ENCODE measurements around the gene MFSD12. TPM values are rescaled to one million over a fixed set of nuclear protein-coding genes. Genes with fewer than 3 reads are reported as not detected.

MFSD12 gene
- total RNA-seq, 3 donors from 2014 or later = 25.0 to 43.6 (median 36.8) TPM

DNA sequence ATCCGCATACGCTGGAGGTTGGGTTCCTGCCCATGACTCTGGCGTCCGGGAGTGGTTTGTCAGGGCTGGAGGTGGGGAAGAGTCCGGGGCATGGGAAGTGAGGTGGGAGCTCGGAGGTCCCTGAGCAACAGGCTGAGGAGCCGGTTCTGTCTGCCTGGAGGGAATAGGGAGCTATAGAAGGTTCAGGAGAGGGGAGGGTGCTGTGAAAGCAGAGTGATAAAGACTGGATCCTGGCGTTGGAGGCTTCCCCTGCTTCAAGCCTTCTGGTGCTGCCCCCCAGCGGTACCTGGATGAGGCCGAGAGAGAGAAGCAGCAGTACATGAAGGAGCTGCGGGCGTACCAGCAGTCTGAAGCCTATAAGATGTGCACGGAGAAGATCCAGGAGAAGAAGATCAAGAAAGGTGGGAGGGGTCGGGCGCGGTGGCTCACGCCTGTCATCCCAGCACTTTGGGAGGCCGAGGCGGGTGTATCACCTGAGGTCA is 17.9 kb upstream of the MFSD12 start:
- ATAC-seq (no peak), DNase-seq (peak in 1 of 3 donors; percentile 36)
- H3K9me3 ChIP-seq = no peaks in the 10 kb centered on the region
- peaks cover 32% of the 10 kb centered on the region for H3K4me1 ChIP-seq (ENCODE audit: low read depth)
- H3K36me3 ChIP-seq (ENCODE audit: low read depth) = no peaks in the 10 kb centered on the region
- no peak for TF ChIP-seq CTCF (IDR thresholded peaks at IDR 0.05)
- H3K4me3 ChIP-seq = no peak overlapping the region
- intact Hi-C loops (cut with DNase I, micrococcal nuclease) = no loop called here

DNA sequence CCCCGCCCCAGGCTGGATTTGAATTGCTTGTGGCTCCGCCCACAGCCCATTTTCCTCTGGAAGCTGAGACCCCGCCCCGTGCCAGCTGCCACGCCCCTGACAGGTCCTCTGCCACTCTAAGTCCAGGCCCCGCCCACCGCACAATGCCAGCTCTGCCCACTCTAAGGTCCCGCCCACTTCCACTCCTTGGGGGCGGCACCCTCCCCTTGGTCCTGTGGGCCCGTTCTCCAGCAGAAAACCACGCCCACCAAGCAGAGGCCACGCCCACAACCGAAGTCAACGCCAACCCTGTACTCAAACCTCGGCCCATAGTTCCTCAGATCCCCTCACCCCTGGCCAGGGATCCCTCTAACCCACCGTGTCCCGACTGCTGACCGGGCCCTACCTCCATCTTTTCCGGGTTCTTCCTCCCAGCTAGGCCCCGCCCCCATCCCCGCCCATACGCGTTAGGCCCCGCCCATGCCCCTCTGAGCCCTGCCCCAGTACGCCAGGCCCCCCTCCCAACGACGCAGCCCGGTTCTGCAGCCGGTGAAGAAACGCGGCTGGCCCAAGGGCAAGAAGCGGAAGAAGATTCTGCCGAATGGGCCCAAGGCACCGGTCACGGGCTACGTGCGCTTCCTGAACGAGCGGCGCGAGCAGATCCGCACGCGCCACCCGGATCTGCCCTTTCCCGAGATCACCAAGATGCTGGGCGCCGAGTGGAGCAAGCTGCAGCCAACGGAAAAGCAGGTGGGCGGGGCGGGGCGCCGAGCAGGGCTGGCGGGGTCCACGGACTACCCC is 16.7 kb upstream of the MFSD12 start:
- TF ChIP-seq CTCF (IDR thresholded peaks at IDR 0.05) = no peak
- intact Hi-C loops (cut with DNase I, micrococcal nuclease) = no loop called here
- H3K9me3 ChIP-seq = no peaks in the 10 kb centered on the region
- peak; percentile 70 for ATAC-seq
- peaks cover 35% of the 10 kb centered on the region for H3K4me1 ChIP-seq (ENCODE audit: low read depth)
- no peaks in the 10 kb centered on the region for H3K36me3 ChIP-seq (ENCODE audit: low read depth)
- H3K4me3 ChIP-seq = peak overlapping the region; percentile 91
- peak; percentile 96 to 98 (median 98) for DNase-seq

DNA sequence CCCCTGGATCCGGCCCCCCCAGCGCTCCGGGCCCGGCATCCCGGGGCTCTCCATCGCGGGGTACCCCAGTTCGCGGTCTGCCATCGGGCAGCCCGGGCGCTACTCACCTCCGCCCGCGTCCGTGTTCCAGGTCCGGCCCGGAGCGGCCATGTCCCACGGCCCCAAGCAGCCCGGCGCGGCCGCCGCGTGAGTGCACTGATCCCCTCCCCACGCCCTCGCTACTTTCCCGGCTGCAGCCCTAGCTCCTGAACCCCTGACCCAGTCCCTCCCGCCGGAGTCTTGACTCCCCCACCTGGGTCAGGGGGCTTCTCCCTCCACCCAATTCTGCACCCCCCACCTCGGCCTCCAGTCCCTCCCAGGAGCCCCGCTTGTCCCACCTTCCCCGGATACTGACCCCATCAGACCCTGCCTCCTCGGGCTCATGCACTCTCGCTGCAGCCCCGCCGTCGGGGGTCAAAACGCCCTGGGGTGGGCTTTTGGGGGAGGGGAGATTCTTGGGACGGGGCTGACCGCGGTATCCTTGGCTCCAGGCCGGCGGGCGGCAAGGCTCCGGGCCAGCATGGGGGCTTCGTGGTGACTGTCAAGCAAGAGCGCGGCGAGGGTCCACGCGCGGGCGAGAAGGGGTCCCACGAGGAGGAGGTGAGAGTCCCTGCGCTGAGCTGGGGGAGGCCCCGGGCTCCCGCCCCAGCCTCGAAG is 15.9 kb upstream of the MFSD12 start:
- Histone ChIP-seq H3K36me3 (ENCODE audit: low read depth) (no peaks in the 10 kb centered on the region), H3K4me3 (peak overlapping the region; percentile 91), H3K9me3 (no peaks in the 10 kb centered on the region), H3K4me1 (ENCODE audit: low read depth) (peaks cover 35% of the 10 kb centered on the region)
- DNase-seq (peak in 2 of 3 donors; percentile 41 to 72), ATAC-seq (peak; percentile 7)
- intact Hi-C loops (cut with DNase I, micrococcal nuclease) = no loop called here
- no peak for TF ChIP-seq CTCF (IDR thresholded peaks at IDR 0.05)

- intact Hi-C loops (cut with DNase I, micrococcal nuclease) = no loop called here
- H3K4me1 ChIP-seq (ENCODE audit: low read depth) = peaks cover 35% of the 10 kb centered on the region
- H3K36me3 ChIP-seq (ENCODE audit: low read depth) = no peaks in the 10 kb centered on the region
- no peak for DNase-seq
- no peaks in the 10 kb centered on the region for H3K9me3 ChIP-seq
- ATAC-seq = no peak
- H3K4me3 ChIP-seq = peak within 1 kb of the TSS; percentile 91
- no peak for TF ChIP-seq CTCF (IDR thresholded peaks at IDR 0.05)
These were observed 15.4 kb upstream of the MFSD12 start, which contains the start of gene HMG20B for GRCh38 chr19:3572855-3573161. TSS of gene HMG20B (plus strand) at chr19:3572944. CDS start at chr19:3573310, 366 bp downstream.

DNA sequence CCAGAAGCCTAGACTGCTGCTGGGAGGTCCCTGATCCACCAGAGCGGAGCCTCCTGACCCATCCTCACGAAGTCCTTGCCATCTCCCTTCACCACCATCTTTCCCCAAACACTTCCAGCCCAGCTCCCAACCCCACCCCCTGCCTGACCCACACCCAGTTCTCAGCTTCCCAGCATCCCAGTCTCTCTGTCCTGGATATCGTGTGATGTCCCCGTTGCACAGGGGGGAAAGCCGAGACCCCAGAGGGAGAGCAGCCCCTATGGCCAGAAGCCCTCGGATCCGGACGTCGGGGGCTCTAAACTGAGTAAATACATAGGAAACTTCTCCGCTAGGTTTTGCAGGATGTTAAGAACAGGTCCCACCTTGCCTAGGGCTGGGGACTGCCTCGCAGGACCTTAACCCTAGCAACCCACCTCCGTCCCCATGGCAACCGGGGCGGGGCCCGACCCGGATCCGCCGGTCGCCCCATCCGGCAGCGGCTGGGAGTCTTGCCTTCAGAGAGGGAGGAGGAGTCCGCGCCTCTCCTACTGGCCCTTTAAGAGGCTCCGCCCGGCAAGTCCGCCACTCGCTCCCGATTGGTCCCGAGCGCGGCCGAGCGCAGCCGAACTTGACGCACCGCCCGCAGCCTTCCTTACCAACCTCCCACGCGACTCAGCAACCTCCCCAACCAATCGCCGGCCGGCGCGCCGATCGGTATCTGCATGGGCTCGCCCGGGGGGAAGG is 14.9 kb upstream of the MFSD12 start:
- peaks cover 35% of the 10 kb centered on the region for H3K4me1 ChIP-seq (ENCODE audit: low read depth)
- peak; percentile 86 for ATAC-seq

More for the DNA sequence above, 14.9 kb upstream of the MFSD12 start:
- DNase-seq = peak; percentile 99 to 100 (median 100)
- Histone ChIP-seq H3K9me3 (no peaks in the 10 kb centered on the region), H3K36me3 (ENCODE audit: low read depth) (no peaks in the 10 kb centered on the region), H3K4me3 (peak overlapping the region; percentile 91)
- intact Hi-C loops (cut with DNase I, micrococcal nuclease) = no loop called here
- TF ChIP-seq CTCF (IDR thresholded peaks at IDR 0.05) = no peak

Data from mucosa of descending colon (tissue), 3 donors.